Duodenal mucosa (tissue), 2 donors: ENCODE results near the gene SERGEF.
"Not testable (repeated sequence)": the region's sequence is repeated elsewhere in the genome, so short reads cannot be mapped to it uniquely, and the experiment has no call there.

Source experiments
- H3K27ac ChIP-seq: one replicate; pipeline ENCODE4 v1.7.0; 2013; ENCODE audit warnings: low read depth, low read length
- H3K27me3 ChIP-seq, 2 donors: one replicate each; pipeline ENCODE4 v1.7.0; 2013; ENCODE audit warnings: low read length in 2 of 2, control low read depth in 1 of 2; ENCODE audit not compliant: insufficient read depth in 2 of 2, control insufficient read depth in 1 of 2
- H3K36me3 ChIP-seq, 2 donors: one replicate each; pipeline ENCODE4 v1.7.0; 2013; ENCODE audit warnings: low read length in 2 of 2, control low read depth in 1 of 2; ENCODE audit not compliant: insufficient read depth in 2 of 2, control insufficient read depth in 1 of 2
- H3K4me1 ChIP-seq, 2 donors: one replicate each; pipeline ENCODE4 v1.7.0; 2013; ENCODE audit warnings: low read length in 2 of 2, control low read depth in 1 of 2; ENCODE audit not compliant: insufficient read depth in 2 of 2, control insufficient read depth in 1 of 2
- H3K4me3 ChIP-seq, 2 donors: one replicate each; pipeline ENCODE4 v1.7.0; 2013; ENCODE audit warnings: low read length in 2 of 2, low read depth in 1 of 2
- H3K9ac ChIP-seq, 2 donors: one replicate each; pipeline ENCODE4 v1.7.0; 2013; ENCODE audit warnings: low read length in 2 of 2, low read depth in 1 of 2
- H3K9me3 ChIP-seq, 2 donors: one replicate each; pipeline ENCODE4 v1.7.0; 2013; ENCODE audit warnings: low read length in 2 of 2, control low read depth in 1 of 2; ENCODE audit not compliant: control insufficient read depth in 1 of 2

Gene SERGEF

GRCh38 chr11:17876827-17877226 is 136.0 kb downstream of the SERGEF start:
- H3K36me3 ChIP-seq = peaks cover 0 to 7% of the 10 kb centered on the region in 2 donors
- no peak overlapping the region for H3K27ac ChIP-seq
- no peaks in the 10 kb centered on the region for H3K9me3 ChIP-seq
- H3K4me1 ChIP-seq = no peaks in the 10 kb centered on the region
- no peak overlapping the region for H3K4me3 ChIP-seq
- no peak overlapping the region for H3K9ac ChIP-seq
- no peaks in the 10 kb centered on the region for H3K27me3 ChIP-seq

GRCh38 chr11:17875891-17876290 is 137.0 kb downstream of the SERGEF start:
- Histone ChIP-seq H3K4me1 (no peaks in the 10 kb centered on the region), H3K27me3 (no peaks in the 10 kb centered on the region), H3K4me3 (no peak overlapping the region), H3K9ac (no peak overlapping the region), H3K9me3 (no peaks in the 10 kb centered on the region), H3K36me3 (peaks cover 0 to 7% of the 10 kb centered on the region in 2 donors), H3K27ac (no peak overlapping the region)

GRCh38 chr11:17873586-17873985 is 139.3 kb downstream of the SERGEF start:
- H3K27ac ChIP-seq = no peak overlapping the region
- no peak overlapping the region for H3K4me3 ChIP-seq
- no peaks in the 10 kb centered on the region for H3K4me1 ChIP-seq
- H3K9ac ChIP-seq = no peak overlapping the region
- H3K36me3 ChIP-seq = peaks cover 0 to 7% of the 10 kb centered on the region in 2 donors
- H3K9me3 ChIP-seq = no peaks in the 10 kb centered on the region
- H3K27me3 ChIP-seq = no peaks in the 10 kb centered on the region

GRCh38 chr11:17868398-17868797 is 144.4 kb downstream of the SERGEF start:
- H3K27ac ChIP-seq, H3K27me3 ChIP-seq, H3K4me1 ChIP-seq, H3K36me3 ChIP-seq, H3K9me3 ChIP-seq, H3K4me3 ChIP-seq, H3K9ac ChIP-seq: not testable (repeated sequence)

GRCh38 chr11:17867341-17867740 is 145.5 kb downstream of the SERGEF start:
- Histone ChIP-seq H3K27ac (no peak overlapping the region), H3K4me1 (no peaks in the 10 kb centered on the region), H3K4me3 (no peak overlapping the region), H3K27me3 (no peaks in the 10 kb centered on the region), H3K36me3 (no peaks in the 10 kb centered on the region), H3K9ac (no peak overlapping the region), H3K9me3 (no peaks in the 10 kb centered on the region)

GRCh38 chr11:17865765-17866428 is 146.9 kb downstream of the SERGEF start:
- Histone ChIP-seq H3K9me3 (no peaks in the 10 kb centered on the region), H3K4me1 (no peaks in the 10 kb centered on the region), H3K27ac (no peak overlapping the region), H3K9ac (no peak overlapping the region), H3K36me3 (no peaks in the 10 kb centered on the region), H3K27me3 (no peaks in the 10 kb centered on the region), H3K4me3 (no peak overlapping the region)

GRCh38 chr11:17864478-17864941 is 148.3 kb downstream of the SERGEF start:
- no peaks in the 10 kb centered on the region for H3K36me3 ChIP-seq
- no peaks in the 10 kb centered on the region for H3K4me1 ChIP-seq
- no peaks in the 10 kb centered on the region for H3K9me3 ChIP-seq
- no peak overlapping the region for H3K27ac ChIP-seq
- H3K4me3 ChIP-seq = no peak overlapping the region
- no peak overlapping the region for H3K9ac ChIP-seq
- H3K27me3 ChIP-seq = no peaks in the 10 kb centered on the region

GRCh38 chr11:17861036-17861755 is 151.7 kb downstream of the SERGEF start:
- Histone ChIP-seq H3K9ac (no peak overlapping the region), H3K36me3 (no peaks in the 10 kb centered on the region), H3K4me1 (no peaks in the 10 kb centered on the region), H3K27me3 (no peaks in the 10 kb centered on the region), H3K9me3 (no peaks in the 10 kb centered on the region), H3K27ac (no peak overlapping the region), H3K4me3 (no peak overlapping the region)

- no peaks in the 10 kb centered on the region for H3K27me3 ChIP-seq
- no peaks in the 10 kb centered on the region for H3K9me3 ChIP-seq
- no peak overlapping the region for H3K4me3 ChIP-seq
- H3K27ac ChIP-seq = no peak overlapping the region
- H3K36me3 ChIP-seq = no peaks in the 10 kb centered on the region
- no peaks in the 10 kb centered on the region for H3K4me1 ChIP-seq
- H3K9ac ChIP-seq = no peak overlapping the region
Measured at GRCh38 chr11:17859552-17859951, 153.3 kb downstream of the SERGEF start.

GRCh38 chr11:17855531-17856290 is 157.1 kb downstream of the SERGEF start:
- no peaks in the 10 kb centered on the region for H3K9me3 ChIP-seq
- peaks cover 0 to 13% of the 10 kb centered on the region in 2 donors for H3K4me1 ChIP-seq
- H3K36me3 ChIP-seq = no peaks in the 10 kb centered on the region
- H3K27ac ChIP-seq = no peak overlapping the region
- no peak overlapping the region for H3K4me3 ChIP-seq
- H3K27me3 ChIP-seq = no peaks in the 10 kb centered on the region
- no peak overlapping the region for H3K9ac ChIP-seq
